ENCODE measurements around the gene TOMM34. TPM values are rescaled to one million over a fixed set of nuclear protein-coding genes. Genes with fewer than 3 reads are reported as not detected.

The TOMM34 gene
- total and polyA plus RNA-seq, 5 experiments from 2014 or later: 9.3 to 27.2 (median 12.7) TPM

DNA sequence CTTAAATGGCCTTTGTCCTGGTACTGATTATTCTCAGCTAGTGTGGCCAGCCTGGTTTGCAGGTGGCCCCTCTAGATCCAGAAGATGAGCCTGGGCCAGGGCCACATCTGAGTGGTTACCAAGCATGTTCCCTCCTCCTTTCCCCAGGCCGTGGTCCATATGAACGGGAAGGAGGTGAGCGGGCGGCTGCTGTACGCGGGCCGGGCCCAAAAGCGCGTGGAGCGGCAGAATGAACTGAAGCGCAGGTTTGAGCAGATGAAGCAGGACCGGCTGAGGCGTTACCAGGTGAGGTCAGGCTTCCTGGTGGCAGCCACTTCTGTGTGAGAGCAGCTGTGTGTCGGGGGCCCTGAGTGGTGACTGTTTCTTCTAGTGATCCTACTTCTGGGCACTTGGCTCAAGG lies 38.8 kb downstream of the TOMM34 start:
- Mint-ChIP-seq H3K4me3 (no peak overlapping the region), H3K36me3 (peaks cover 0 to 46% (median 14%) of the 10 kb centered on the region in 3 donors), H3K27me3 (no peaks in the 10 kb centered on the region), H3K9me3 (no peaks in the 10 kb centered on the region), H3K27ac (no peak overlapping the region), H3K4me1 (no peaks in the 10 kb centered on the region)
- DNase-seq (no peak), ATAC-seq (no peak)
- POLR2A ChIA-PET: no interaction called here

GRCh38 chr20:44918761-44919160 lies 41.4 kb downstream of the TOMM34 start:
- POLR2A ChIA-PET: no interaction called here
- Mint-ChIP-seq H3K9me3 (no peaks in the 10 kb centered on the region), H3K4me1 (peaks cover 8 to 15% (median 11%) of the 10 kb centered on the region in 4 donors), H3K36me3 (peaks cover 0 to 39% (median 11%) of the 10 kb centered on the region in 3 donors), H3K27ac (peak overlapping the region in 2 of 10 donors; percentile 24 to 71), H3K4me3 (no peak overlapping the region), H3K27me3 (no peaks in the 10 kb centered on the region)
- ATAC-seq (no peak), DNase-seq (no peak)

- Mint-ChIP-seq H3K27me3 (no peaks in the 10 kb centered on the region), H3K36me3 (peaks cover 0 to 37% (median 11%) of the 10 kb centered on the region in 3 donors), H3K4me3 (no peak overlapping the region), H3K4me1 (peaks cover 9 to 18% (median 11%) of the 10 kb centered on the region in 4 donors), H3K27ac (peak overlapping the region in 2 of 10 donors; percentile 24 to 71), H3K9me3 (no peaks in the 10 kb centered on the region)
- ATAC-seq: no peak
- no peak for DNase-seq
- POLR2A ChIA-PET: interaction anchor here (0.9 kb wide), 1 partner anchor 9 kb away, joined by 3 read pairs; the partner anchor contains the start of gene PABPC1L
These were observed 41.9 kb downstream of the TOMM34 start for GRCh38 chr20:44918342-44918741.

DNA sequence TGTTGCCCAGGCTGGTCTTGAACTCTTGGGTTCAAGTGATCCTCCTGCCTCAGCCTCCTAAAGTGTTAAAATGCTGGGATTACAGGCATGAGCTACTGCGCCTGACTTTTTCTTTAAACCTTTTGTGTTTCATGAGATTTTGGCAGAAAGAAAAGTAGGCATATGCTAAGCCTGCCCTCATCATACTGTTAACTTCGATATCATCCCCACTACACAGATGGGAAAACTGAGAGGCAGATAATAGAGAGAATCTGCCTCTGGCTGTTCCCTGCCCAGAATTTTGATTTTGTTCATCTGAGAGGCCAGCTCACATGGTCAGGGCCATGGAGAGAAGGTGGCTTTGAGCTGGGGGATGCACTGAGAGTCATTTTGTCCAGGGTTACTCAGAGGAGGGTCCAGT lies 42.8 kb downstream of the TOMM34 start:
- H3K27ac Mint-ChIP-seq: no peak overlapping the region
- ATAC-seq: no peak
- H3K36me3 Mint-ChIP-seq: peaks cover 0 to 33% (median 8%) of the 10 kb centered on the region in 3 donors
- peaks cover 9 to 18% (median 11%) of the 10 kb centered on the region in 4 donors for H3K4me1 Mint-ChIP-seq
- no peaks in the 10 kb centered on the region for H3K27me3 Mint-ChIP-seq
- POLR2A ChIA-PET: interaction anchor here (0.6 to 0.9 kb wide), 3 partner anchors 8 to 62 kb away, joined by 3 to 6 read pairs (median 4); partner anchors contain the start of genes PABPC1L and YWHAB
- H3K4me3 Mint-ChIP-seq: no peak overlapping the region
- DNase-seq: no peak
- no peaks in the 10 kb centered on the region for H3K9me3 Mint-ChIP-seq

DNA sequence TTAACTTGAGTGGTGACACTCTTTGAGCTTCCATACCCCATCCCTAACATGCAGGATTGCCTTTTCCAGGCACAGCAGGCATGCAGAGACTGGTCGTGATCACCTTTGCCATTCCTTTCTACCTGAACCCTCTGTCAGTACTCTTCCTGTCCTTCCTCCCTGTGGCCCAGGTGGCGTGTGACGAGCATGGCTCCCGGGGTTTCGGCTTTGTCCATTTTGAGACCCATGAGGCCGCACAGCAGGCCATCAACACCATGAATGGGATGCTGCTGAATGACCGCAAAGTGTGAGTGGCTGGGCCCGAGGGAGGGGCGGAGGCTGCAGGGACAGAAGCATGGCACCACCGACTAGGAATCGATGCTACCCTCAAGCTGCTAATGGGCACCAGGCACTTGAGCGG lies 43.6 kb downstream of the TOMM34 start:
- ATAC-seq (no peak), DNase-seq (no peak)
- H3K36me3 Mint-ChIP-seq: peaks cover 0 to 29% (median 8%) of the 10 kb centered on the region in 3 donors
- H3K27me3 Mint-ChIP-seq: no peaks in the 10 kb centered on the region
- no peak overlapping the region for H3K4me3 Mint-ChIP-seq
- H3K4me1 Mint-ChIP-seq: peaks cover 10 to 20% (median 12%) of the 10 kb centered on the region in 4 donors
- H3K9me3 Mint-ChIP-seq: no peaks in the 10 kb centered on the region
- POLR2A ChIA-PET: interaction anchor here (0.6 to 0.7 kb wide), 2 partner anchors 31 to 62 kb away, joined by 4 to 6 read pairs; partner anchors contain the start of gene YWHAB
- peak overlapping the region in 1 of 10 donors; percentile 14 for H3K27ac Mint-ChIP-seq

GRCh38 chr20:44914924-44915323 lies 45.3 kb downstream of the TOMM34 start:
- DNase-seq (no peak), ATAC-seq (peak in 1 of 2 donors; percentile 18)
- Mint-ChIP-seq H3K4me1 (peaks cover 11 to 31% (median 20%) of the 10 kb centered on the region in 4 donors), H3K27me3 (no peaks in the 10 kb centered on the region), H3K4me3 (peak overlapping the region in 1 of 10 donors; percentile 43), H3K27ac (peak overlapping the region in 8 of 10 donors; percentile 6 to 70 (median 17)), H3K9me3 (no peaks in the 10 kb centered on the region), H3K36me3 (peaks cover 0 to 24% (median 8%) of the 10 kb centered on the region in 3 donors)
- POLR2A ChIA-PET: no interaction called here

DNA sequence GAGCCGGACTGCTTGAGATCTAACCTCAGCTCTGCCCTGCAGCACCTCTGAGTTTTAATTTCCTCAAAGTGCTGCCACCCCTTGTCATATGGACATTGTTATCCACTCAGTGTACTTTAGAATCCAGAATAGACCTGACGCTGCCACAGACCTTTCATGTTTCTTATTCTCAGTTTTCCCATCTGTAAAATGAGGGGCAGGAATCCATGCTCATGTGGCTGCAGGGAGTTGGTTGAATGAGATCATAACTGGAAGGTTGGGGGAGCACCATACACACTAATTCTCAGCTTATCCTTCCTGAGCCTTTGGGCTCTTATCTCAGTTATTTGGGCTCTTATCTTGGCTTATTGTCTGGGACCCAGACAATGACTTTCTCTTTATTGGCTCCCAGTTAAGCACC lies 48.0 kb downstream of the TOMM34 start:
- Mint-ChIP-seq H3K9me3 (no peaks in the 10 kb centered on the region), H3K4me3 (peak overlapping the region in 3 of 10 donors; percentile 45 to 67 (median 52)), H3K27me3 (no peaks in the 10 kb centered on the region), H3K4me1 (peaks cover 14 to 43% (median 32%) of the 10 kb centered on the region in 4 donors), H3K36me3 (peaks cover 0 to 34% (median 5%) of the 10 kb centered on the region in 3 donors), H3K27ac (peak overlapping the region in 3 of 10 donors; percentile 29 to 74 (median 66))
- no peak for ATAC-seq
- POLR2A ChIA-PET: no interaction called here
- DNase-seq: no peak

DNA sequence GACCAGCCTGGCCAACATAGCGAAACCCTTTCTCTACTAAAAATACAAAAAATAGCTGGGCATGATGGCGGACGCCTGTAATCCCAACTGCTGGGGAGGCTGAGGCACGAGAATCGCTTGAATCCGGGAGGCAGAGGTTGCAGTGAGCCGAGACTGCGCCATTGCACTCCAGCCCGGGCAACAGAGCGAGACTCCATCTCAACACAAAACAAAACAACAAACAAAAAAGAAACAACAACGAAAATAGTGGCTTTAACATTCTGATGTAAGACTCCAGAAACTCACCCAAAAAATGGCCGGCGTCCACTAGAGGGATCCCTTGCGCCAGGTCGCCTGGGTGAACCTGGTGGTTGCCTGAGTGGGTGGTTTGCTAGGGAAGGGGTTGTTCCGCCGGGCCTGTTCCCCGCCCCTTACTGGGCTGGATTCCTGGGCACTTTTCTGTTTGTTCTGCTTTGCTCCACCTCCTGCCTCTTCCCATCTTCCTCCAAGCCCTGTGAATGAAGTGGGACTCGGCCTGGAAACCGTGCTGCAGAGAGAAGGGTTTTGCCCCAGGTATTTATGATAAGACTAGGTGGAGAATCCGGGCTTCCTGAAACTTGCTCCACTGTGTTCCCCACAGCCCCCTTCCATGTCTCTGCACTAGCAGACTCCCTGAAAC lies 48.8 kb downstream of the TOMM34 start:
- Mint-ChIP-seq H3K4me1 (peaks cover 14 to 43% (median 32%) of the 10 kb centered on the region in 4 donors), H3K36me3 (peaks cover 0 to 37% (median 3%) of the 10 kb centered on the region in 3 donors), H3K9me3 (no peaks in the 10 kb centered on the region), H3K4me3 (peak overlapping the region in 8 of 10 donors; percentile 26 to 82 (median 58)), H3K27ac (peak overlapping the region in 1 of 10 donors; percentile 53), H3K27me3 (no peaks in the 10 kb centered on the region)
- ATAC-seq (no peak), DNase-seq (peak in 9 of 10 donors; percentile 12 to 67 (median 40))
- POLR2A ChIA-PET: interaction anchor here (1.0 to 3.0 kb wide), 2 partner anchors 15 to 26 kb away, joined by 3 to 20 read pairs; partner anchors contain the start of gene YWHAB

- Mint-ChIP-seq H3K27ac (peak overlapping the region in 6 of 10 donors; percentile 24 to 86 (median 38)), H3K36me3 (peaks cover 4 to 40% (median 5%) of the 10 kb centered on the region in 3 donors), H3K4me1 (peaks cover 14 to 43% (median 32%) of the 10 kb centered on the region in 4 donors), H3K9me3 (no peaks in the 10 kb centered on the region), H3K4me3 (peak overlapping the region; percentile 81 to 90 (median 84)), H3K27me3 (no peaks in the 10 kb centered on the region)
- ATAC-seq: no peak
- POLR2A ChIA-PET: interaction anchor here (1.0 to 3.0 kb wide), 2 partner anchors 15 to 25 kb away, joined by 3 to 20 read pairs; partner anchors contain the start of gene YWHAB
- DNase-seq: no peak
These were observed 49.4 kb downstream of the TOMM34 start for GRCh38 chr20:44910690-44911262.

DNA sequence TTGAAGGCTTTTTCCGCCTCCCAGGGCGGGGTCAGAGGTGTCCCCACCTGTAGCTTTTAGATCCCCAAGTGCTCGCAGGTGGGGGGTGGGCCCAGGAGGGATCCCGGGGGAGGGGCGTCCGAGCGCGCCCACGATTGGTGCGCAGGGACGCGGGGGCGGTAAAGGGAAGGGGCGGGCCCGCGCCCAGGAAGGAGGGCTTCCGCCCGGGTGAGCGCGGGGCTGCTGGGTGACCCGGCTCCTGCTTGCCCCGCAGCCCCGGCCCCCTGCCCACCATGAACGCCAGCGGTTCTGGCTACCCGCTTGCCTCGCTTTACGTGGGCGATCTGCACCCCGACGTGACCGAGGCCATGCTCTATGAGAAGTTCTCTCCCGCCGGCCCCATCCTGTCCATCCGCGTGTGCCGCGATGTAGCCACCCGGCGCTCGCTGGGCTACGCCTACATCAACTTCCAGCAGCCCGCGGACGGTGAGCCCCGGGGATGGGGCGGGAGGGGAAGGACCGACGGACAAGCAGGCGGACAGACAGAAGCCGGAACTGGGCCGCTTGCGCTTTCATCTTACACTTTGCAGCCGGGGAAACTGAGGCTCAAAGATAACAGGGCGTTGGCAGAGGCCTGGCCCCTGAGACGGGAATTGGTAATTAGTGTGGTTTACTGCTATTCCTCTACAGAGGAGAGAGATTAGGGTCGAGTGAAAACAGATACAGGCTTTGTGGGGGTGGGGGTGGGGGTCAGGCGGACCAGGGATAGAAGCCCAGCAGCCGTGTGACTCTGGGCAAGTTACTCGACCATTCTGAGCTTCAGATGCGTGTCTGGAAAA lies 50.1 kb downstream of the TOMM34 start, which contains the start of gene PABPC1L:
TSS of gene PABPC1L (plus strand) at position 189 of the 818 bp plus-strand sequence. CDS start at position 273, 84 bp downstream.
- DNase-seq: peak; percentile 67 to 85 (median 75)
- no peaks in the 10 kb centered on the region for H3K9me3 Mint-ChIP-seq
- peak within 1 kb of the TSS; percentile 81 to 90 (median 84) for H3K4me3 Mint-ChIP-seq
- H3K4me1 Mint-ChIP-seq: peaks cover 13 to 39% (median 30%) of the 10 kb centered on the region in 4 donors
- H3K36me3 Mint-ChIP-seq: peaks cover 4 to 45% (median 8%) of the 10 kb centered on the region in 3 donors
- no peaks in the 10 kb centered on the region for H3K27me3 Mint-ChIP-seq
- POLR2A ChIA-PET: interaction anchor here (0.5 to 3.0 kb wide), 9 partner anchors 8 to 416 kb away, joined by 3 to 20 read pairs (median 4); partner anchors contain the start of genes TOMM34 and YWHAB
- H3K27ac Mint-ChIP-seq: peak within 1 kb of the TSS; percentile 24 to 90 (median 56)
- ATAC-seq: peak; percentile 95 to 96

DNA sequence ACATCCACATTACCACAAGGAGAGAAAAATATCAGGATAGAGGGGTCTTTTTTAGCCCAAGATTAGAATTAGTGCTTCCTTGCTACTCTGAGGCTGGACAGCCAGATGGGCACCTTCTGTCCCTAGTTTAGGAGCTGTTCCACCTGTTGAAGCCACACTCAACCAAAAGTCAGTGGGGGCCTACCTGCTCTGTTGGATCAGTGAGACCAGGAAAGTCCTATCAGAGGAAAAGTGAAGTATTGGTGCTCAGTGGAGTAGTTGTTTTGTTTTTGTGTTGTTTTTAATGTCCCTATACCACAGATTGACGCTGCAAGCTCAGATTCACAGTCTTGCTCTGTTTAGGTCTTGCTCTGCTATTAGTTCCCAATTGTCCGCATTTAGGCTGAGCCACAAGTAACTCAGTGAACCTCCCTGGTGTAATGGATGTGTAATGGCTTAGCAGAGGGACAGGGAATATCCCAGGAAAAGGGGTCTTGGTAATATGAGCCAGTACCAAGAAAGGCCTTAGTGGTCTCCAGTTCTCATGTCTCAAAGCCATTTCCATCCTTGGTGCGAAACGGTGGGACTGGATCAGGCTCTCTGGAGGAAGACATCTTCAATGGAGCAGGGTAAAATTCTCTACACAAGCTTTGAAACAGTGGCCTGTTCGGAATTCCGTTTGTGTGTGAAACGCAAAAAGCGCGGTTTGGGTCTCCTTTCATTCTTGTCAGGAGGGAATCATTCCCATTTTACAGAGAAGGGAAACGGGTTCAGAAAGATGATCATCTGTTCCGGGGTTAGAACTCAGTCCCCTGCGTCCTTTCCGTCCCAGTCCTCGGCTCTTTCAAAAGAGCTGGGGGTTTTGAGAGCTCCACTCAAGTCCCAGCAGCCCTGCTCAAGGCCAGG lies 51.0 kb downstream of the TOMM34 start:
- POLR2A ChIA-PET: interaction anchor here (0.5 to 3.0 kb wide), 10 partner anchors 9 to 417 kb away, joined by 3 to 20 read pairs (median 4); partner anchors contain the start of genes TOMM34 and YWHAB
- Mint-ChIP-seq H3K36me3 (peaks cover 4 to 50% (median 15%) of the 10 kb centered on the region in 3 donors), H3K9me3 (no peaks in the 10 kb centered on the region), H3K27ac (peak overlapping the region; percentile 15 to 90 (median 56)), H3K27me3 (no peaks in the 10 kb centered on the region), H3K4me3 (peak overlapping the region; percentile 72 to 90 (median 84)), H3K4me1 (peaks cover 6 to 31% (median 22%) of the 10 kb centered on the region in 4 donors)
- ATAC-seq (no peak), DNase-seq (no peak)

All from naive thymus-derived CD8-positive, alpha-beta T cell (primary cell).